Right renal cortex interstitium (tissue), 3 donors: ENCODE measurements around the gene SH3RF3. TPM values are rescaled to one million over a fixed set of nuclear protein-coding genes. Genes with fewer than 3 reads are reported as not detected.
A peak's percentile ranks its signal among the peaks of the same experiment; 100 is the strongest.

Source experiments
- DNase-seq, 3 donors: peaks; one replicate each; pipeline ENCODE4 v3.0.0-alpha.2; 2013; ENCODE audit warnings: low read depth in 3 of 3, low spot score in 2 of 3
- polyA plus RNA-seq, 3 donors: library from polyadenylated mRNA; unstranded; fragments of 120-200 nt; gene quantifications; one replicate each; pipeline ENCODE4 v1.2.1, GENCODE V29; 2013; ENCODE audit not compliant: insufficient read length in 3 of 3

SH3RF3 gene
- polyA plus RNA-seq, 3 donors: 4.3 to 4.5 (median 4.3) TPM

DNA sequence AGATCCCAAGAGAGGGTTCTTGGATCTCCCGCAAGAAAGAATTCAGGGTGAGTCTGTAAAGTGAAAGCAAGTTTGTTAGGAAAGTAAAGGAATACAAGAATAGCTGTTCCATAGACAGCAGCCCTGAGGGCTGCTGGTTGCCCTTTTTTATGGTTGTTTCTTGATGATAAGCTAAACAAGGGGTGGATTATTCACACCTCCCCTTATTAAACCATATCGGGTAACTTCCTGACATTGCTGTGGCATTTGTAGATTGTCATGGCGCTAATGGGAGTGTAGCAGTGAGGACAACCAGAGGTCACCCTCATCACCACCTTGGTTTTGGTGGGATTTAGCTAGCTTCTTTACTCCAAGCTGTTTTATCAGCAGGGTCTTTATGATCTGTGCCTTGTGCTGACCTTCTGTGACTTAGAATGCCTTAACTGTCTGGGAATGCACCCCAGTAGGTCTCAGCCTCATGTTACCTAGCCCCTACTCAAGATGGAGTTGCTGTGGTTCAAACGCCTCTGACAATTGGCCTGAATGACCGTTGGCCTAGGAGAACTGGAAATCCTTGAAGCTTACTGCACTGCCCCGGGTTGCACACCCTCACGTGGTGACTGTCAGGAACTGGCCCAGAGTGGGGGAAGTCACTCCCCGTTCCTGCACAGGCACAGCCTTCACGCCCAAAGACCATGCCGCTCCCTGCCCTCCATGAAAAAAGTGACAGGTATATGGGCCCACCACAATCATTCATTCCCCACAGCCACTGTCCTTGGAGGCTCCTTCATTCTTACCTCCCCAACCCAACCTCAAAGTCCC lies 347.8 kb downstream of the SH3RF3 start:
- DNase-seq: no peak

DNA sequence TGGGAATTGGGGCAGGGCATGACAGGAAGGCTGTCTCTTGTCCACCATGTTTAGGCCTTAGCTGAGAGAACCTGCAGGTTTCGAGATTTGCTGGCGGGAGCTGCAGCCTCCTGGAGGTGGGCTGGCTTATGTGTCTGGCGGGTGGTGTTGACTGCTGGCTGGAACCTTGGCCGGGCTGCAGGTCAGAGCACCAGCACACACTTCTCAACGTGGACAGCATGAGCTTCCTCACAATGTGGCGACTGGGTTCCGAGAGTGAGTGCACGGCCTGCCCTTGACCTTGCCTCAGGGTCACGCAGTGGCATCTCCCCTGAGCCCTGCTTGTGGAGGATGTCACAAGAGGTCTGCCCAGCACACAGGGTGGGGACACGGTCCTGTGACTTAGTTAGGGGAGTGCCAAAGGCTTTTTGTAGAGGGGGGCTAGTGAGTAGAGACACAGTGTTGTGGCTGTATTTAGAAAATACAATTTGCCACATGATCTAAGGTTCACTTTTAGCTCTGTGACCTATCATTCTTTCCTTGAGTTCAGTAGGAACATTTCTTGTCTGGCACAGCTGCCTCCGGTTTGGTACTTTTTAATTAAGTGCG lies 350.0 kb downstream of the SH3RF3 start:
- no peak for DNase-seq

DNA sequence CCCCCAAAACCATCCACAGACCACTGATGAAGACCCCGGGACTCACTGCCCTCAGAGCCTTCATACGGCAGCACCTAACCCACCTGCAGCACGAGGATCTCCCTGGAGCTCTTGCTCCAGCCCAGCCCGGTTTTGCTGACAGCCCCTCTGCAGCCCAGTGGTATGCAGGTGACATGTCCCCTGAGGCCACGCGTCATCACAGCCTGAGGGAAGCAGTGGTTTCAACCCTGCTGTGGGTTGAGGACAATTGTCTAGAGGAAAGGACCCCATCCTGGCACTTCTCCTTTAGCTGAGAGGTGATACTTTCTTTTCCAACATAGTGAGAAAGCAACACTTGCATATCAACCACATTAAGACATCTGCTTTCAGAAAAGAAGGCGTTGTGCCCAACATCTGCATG lies 350.8 kb downstream of the SH3RF3 start:
- DNase-seq: no peak

DNA sequence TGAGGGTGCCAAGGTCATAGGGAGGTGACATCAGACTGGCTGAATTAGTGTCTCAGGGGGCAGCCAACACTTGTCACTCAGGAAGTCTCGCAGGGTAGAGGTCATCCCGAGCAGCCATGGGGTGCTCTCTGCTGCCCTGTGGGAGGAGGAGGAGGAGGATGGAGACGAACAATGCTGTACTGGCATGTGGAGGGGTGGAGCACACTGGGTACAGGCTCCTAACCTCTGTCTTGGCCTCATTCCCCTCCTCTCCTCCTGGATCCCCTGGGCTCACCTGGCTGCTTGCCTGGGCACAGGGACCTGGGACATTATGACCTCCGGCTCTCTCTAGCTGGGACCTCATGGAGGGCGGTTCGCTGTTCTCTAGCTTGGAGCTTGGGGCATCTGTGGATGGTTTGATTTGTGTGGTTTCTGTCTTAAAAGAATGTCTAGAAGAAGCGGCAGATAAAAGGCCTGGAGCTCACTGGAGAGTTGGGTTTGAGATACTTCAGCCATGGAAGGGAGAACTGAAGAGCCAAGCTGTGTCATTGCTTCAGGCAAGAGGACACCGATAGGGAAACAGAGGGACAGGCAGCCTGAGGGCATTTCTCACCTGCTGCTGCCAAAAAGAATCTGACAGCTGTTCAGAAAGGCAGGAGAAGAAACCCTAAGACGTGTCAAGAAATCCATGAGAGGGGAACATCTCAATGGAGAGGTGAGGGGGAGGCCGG lies 351.6 kb downstream of the SH3RF3 start:
- DNase-seq: no peak

DNA sequence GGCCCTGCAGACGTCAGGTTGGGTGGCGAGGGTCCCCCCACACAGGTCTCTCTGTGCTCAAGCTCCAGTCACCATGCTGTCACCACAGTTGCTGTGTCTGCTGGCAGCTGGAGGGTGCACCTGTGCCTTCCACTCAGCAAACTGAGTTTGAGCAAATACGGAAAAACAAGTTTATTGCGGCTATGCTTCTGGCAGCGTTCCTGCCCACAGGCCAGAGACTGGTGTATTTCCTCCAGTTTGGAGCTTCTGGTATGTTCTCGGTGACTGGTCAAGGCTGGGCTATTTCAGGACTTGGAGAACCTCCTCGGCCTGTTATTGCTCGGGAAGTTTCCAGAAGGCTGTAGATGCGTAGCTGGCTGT lies 352.2 kb downstream of the SH3RF3 start:
- DNase-seq: no peak

DNA sequence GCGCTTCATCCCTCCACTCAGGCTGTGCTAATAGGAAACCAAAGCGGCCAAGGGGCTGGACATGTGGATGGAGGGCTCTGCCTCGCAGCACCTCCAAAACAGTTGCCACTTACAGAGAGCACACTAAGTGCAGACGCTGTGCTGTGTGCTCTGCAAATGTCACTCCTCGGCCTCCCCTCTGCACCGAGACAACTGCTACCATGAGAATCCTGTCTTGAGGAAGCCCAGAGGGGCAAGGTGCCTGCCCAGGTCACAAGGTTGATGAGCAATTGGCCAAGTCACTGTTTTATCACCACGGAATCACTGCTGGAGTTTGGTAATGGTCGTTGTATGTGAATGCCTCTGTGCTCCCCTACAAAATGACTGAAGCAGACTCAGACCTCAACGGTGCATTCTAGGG lies 352.6 kb downstream of the SH3RF3 start:
- no peak for DNase-seq

DNA sequence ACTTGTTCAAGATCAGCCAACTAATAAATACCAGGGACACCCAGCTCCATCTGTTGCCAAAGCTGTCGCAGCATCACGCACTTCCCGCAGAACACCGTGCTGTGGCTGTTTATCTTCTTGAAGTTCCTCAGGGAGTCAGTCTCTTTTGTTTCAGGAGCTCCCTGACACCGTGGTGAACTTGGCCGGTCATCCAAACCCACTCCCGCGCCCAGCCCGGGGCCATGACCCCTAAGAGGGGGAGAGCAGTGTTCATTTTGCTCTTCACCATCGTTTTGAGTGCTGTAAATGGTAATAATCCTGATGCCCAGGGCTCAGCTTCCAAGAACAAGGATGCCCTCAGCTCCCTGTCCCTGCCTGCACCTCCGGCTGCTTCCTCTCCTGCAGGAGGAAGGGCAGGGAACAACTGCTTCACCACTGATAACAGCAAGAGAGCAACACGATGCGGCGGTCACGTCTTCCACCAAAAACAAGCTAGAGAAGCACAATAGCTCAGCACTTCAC lies 353.4 kb downstream of the SH3RF3 start:
- no peak for DNase-seq

DNA sequence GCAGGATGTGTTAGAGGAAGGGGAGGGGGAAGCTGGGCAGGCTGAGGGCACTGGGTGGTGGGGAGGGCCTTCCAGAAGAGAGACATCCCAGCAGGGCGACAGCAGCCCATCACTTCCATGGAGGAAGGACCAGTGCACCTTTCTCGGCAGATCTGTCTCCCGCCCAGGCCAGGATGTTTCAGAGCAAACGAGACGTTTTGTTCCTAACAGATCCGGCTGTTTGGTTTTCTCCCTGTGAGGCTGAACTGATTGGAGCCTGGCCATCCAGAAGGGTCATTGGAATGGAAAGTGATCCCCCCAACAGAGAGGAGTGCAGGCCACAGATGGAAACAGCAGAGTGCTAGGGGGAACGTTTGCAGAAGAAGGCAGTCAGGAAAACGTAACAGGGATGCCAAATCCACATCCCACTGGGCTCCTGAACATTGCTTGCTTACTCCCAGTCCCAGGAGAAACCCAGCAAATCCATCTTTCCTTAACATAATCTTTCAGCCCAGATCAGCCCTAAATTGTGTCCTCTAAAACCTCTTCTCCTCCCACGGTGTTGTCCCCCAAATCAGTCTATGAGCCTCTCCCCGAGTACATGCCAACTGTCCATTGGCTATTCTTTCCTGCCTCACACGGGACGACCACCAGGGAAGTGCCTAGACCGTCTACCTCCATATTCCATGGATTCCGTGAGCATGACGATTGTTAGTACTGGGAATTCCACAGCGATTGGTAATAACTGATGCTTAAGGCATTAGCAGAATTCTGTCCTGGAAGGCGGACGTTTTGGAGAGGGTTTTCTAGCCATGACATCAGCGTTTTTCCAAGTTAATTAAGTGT lies 357.9 kb downstream of the SH3RF3 start:
- no peak for DNase-seq

DNA sequence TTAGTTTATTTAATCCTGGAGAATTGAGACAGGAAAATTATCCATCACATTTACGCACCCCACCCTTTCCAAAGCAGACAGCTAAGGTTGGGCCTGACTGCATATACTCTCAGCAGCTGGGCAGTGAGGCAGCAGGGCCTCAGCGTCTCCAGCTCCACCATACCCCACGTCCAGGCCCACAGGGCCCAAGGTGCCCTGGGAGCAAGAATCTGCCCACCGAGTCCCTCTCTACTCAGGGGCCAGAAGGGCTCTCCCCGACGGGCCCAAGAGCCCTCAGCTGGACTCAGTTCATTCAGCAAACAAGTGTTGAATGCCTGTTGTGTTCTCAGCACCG lies 358.5 kb downstream of the SH3RF3 start:
- DNase-seq: no peak

DNA sequence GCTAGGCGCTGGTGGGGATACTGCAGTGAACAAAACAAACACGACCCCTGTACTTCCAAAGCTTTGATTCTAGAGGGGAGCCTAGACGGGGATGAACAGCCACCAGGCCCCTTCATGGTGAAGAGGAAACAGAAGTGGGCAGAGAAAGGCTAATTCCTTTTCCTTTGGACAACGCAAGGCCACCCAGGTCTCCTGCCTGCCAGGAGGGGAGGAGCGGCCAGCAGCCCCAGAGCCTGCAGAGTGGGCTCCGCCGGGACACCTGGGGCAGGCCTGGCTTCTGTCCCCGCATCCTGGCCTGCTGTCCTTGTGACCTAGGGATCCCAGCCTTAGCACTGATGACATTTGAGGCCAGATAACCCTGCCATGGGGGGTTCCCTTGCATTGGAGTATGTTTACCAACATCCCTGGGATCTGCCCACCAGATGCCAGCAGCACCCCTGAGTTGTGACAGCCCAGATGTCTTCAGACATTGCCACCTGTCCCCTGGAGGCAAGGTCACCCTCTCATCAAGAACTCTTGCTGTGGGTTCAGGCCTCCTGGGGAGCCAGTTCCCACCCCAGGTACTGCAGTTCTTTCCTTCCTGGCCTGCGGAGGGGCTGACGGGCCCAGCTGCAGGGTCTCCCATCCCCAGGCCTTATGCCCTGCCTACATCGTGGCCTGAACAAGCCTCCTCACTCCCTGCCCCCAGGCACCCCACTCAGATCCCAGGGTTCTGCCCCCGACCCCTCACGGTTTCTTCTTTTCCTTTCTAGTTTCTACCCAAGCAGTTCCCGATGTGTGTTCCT lies 359.1 kb downstream of the SH3RF3 start:
- DNase-seq: no peak

DNA sequence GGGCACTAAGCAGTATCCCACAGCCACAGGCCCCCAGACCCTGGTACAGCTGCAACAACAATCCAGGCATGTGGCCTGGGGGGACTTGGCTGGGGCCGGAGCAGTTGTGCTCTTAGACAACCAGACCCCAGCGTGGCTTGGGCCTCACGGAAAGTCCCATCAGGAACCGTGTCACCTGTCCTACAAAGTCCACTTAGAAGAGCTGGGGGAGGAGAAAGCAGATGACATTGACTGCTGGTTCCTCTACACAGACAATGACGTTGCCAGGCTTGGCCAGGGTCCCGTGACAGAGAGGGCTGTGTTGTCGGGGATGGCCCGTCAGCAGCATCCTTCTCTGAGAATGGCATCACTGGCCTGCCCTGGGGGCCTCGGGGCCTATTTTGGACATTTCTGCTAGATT lies 360.3 kb downstream of the SH3RF3 start:
- DNase-seq: no peak

DNA sequence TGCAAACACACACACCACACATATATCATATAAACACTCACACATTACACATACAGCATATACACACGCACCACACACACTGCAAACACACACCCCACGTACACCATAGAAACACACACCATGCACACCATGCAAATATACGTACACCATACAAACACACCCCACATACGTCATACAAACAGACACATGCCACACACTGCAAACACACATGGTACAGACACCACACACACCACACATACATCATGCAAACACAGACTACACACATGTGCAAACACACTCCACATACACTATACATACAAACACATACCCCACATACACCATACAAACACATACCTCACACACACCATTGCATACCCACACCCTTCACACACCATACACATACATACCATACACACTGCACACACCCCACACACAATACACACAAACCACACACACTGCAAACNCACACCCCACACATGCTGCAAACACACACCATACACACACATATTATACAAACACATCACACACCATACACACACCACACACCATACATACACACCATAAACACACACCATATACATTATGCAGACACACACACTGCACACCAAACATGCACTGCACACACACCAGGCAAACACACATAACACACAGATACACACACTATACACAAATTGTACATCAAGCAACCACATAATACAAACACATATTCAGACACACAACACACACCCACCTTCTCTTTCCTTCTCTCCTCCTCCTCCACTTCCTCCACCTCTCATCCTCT lies 364.4 kb downstream of the SH3RF3 start:
- DNase-seq: no peak

DNA sequence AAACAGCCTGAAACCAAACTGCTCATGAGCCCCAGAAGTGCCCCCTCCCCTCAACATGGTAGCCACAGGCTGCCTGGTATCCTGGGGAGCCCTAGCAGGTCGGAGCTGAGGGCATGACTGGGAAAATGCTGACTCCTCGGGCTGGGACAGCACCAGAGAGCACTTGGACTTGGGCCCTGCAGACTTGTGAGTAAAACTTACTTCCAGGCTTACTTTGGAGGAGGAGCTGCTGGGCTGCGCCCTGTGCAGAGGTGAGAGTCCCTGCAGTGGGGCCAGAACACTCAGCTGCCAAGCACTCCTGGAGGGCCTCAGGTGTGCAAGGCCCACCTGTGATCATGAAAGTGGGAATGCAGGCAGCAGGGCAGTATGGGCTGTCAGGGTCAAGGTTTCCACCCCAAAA lies 365.3 kb downstream of the SH3RF3 start:
- no peak for DNase-seq

DNA sequence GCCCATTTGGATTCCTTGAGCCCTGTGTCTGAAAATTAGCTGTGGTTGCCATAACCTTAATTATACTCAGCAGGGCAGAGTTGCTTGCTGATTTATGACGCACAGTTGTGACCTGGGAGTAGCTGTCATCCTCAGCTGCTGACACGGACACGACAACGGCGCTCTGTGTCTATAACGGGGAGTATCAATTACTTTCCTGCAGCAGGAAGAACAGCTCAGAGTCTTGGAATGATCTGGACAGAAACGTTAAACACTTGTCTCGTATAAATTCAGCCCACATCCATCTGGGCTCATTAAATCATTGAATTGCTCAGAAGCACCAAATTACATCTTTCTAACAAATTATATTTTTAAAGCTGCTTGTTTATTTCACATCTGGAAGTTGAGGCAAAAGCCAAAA lies 368.5 kb downstream of the SH3RF3 start:
- peak in 1 of 3 donors; percentile 16 for DNase-seq

DNA sequence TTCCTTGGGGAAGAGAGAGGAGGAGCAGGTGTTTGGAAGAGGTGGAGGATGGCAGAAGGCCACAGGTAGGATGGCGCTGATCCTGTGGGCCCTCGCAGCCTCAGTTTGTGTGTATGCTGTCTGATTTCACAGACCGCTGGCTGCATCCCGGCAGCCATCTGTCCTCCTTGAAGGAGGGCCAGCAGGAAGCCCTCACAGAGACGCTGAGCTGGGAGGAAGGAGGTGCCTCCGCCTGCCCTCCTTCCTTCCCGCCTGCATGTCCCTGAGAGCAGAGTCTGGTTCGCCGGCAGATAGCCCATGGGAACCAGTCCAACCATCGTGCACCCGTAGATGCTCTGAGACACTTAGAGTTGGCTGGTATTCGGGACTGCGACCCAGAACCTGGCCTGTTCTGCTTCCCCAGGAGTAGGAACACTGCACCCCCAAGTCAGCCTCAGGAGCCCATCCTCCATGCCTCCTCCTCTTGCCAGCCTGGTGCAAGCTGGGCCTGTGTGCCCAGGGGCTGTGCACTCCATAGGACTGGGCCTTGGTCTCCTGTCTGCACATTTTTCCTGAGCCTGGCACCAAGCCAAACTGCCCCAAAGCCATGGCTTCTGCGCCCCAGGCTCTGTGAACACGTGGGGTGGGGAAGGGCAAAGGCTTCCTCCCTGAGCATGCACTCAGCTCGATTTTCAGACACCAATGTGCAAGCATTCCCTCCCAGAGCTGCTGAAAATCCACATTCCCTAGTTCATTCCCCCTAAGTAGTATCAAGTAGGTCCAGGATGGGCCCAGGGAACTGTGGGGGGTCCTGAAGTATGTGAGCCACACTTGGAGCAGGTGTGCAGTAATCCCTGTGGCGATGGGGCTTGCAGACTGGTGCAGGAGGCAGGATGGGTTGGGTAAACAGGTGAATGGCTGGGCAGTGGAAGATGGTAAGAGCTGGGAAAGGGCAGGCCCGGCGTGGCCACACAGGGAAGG lies 369.2 kb downstream of the SH3RF3 start:
- peak in 1 of 3 donors; percentile 18 for DNase-seq

DNA sequence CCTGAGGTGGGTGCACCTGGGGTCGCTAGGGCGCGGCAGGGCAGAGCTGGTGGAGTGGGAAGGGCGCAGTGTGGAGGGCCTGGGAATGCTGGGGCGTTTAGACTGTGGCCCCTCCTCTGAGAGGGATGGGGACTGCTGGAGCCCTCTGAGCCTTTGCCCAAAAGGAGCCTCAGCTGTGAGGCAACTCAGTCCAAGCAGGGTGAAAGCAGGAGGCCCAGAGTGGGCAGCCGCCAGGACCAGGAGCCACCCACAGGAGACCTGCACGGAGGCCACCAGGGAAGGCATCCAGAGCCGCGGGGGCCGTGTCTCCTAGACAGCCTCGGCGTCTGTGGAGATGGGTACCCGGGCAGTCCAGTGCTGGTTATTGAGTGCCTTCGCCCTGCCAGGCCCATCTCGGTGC lies 369.9 kb downstream of the SH3RF3 start:
- DNase-seq: no peak

DNA sequence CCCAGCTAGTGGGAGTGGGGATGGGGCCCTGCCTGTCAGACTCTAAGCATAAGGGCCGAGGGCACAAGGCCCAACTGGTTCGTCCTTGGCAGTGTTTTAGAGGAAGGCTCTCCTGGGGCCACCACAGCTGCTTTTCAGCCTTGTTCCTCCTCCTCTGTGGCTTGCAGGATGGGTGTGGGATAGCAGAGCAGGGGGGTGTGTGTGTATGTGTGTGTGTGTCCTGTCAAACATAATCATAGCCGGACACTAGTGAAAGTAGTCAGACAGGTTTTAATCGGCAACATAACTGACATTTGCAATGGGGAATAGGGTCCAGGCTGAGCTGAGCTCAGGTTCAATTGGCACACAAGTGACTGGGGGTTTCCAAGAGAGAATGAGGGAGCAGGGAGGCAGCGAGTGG lies 370.6 kb downstream of the SH3RF3 start:
- no peak for DNase-seq

DNA sequence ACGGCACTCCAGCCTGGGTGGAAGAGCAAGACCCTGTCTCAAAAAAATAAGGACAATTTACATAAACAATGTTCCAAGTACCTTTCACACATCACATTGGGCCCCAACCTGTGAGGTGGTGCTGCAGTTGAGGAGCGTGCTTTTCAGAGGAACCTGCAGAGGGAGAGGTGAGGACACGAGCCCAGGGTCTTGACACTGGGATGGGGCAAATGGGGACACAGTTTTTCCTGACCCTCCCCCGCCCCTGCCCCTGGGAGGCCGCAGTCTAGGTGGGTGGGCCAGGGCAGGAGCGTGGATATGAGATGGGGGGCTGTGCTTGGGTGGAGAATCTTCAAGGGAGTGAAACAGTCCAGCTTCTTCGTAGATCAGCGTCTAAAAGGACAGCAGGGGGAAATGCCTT lies 371.9 kb downstream of the SH3RF3 start:
- DNase-seq: no peak
